MCF 10A (cell line): ENCODE data around the gene SLC46A1. TPM values are rescaled to one million over a fixed set of nuclear protein-coding genes. Genes with fewer than 3 reads are reported as not detected.

Source experiments
- BruUV-seq: library from RNA; stranded (reverse); fragments of 400-500 nt; replicated peaks from 2 replicates; lab custom pipeline; 2021; lab: Mats Ljungman, UMichigan
- CTCF ChIA-PET: fragments of 300-600 bp; sonication (Branson Sonifier 250); formaldehyde crosslinking; extraction: SDS; loops from one replicate; lab custom pipeline; 2021; ENCODE audit warnings: antibody characterized with exemption, inconsistent platforms; lab: Yijun Ruan, JAX
- POLR2A ChIA-PET: fragments of 300-600, 350-650 bp; sonication (Branson Sonifier 250); formaldehyde crosslinking; extraction: SDS; loops from one replicate; lab custom pipeline; 2020; ENCODE audit warnings: antibody characterized with exemption, inconsistent platforms; lab: Yijun Ruan, JAX
- DNase-seq: peaks from one replicate; pipeline ENCODE4 v3.0.0-alpha.2; 2018; ENCODE audit not compliant: unreplicated experiment
- H3K27ac Mint-ChIP-seq: one replicate; pipeline ENCODE4 v1.8.0; 2022; ENCODE audit warnings: mild to moderate bottlenecking, low read depth, mixed read lengths; ENCODE audit not compliant: unreplicated experiment
- H3K27me3 Mint-ChIP-seq: one replicate; pipeline ENCODE4 v1.8.0; 2022; ENCODE audit warnings: mixed read lengths; ENCODE audit not compliant: insufficient read depth, unreplicated experiment
- H3K36me3 Mint-ChIP-seq: one replicate; pipeline ENCODE4 v1.8.0; 2022; ENCODE audit warnings: mild to moderate bottlenecking, moderate library complexity, mixed read lengths; ENCODE audit not compliant: insufficient read depth, unreplicated experiment
- H3K4me1 Mint-ChIP-seq: one replicate; pipeline ENCODE4 v1.8.0; 2022; ENCODE audit warnings: mixed read lengths; ENCODE audit not compliant: insufficient read depth, unreplicated experiment
- H3K4me3 Mint-ChIP-seq: one replicate; pipeline ENCODE4 v1.8.0; 2022; ENCODE audit warnings: mild to moderate bottlenecking, moderate library complexity, mixed read lengths; ENCODE audit not compliant: unreplicated experiment
- H3K9me3 Mint-ChIP-seq: one replicate; pipeline ENCODE4 v1.8.0; 2022; ENCODE audit warnings: mixed read lengths; ENCODE audit not compliant: unreplicated experiment
- CTCF ChIP-seq: fragments of 200-600 bp; IDR thresholded peaks from one replicate; pipeline ENCODE4 v1.8.0; 2022; ENCODE audit warnings: antibody characterized with exemption, mild to moderate bottlenecking; ENCODE audit not compliant: unreplicated experiment
- intact Hi-C: fragments of 100-400 bp; cut with micrococcal nuclease; formaldehyde crosslinking; loops from 2 replicates; pipeline ENCODE4 v1.14.1; 2022
- total RNA-seq: library from RNA; stranded (reverse); gene quantifications from 2 replicates; pipeline ENCODE4 v1.2.3, GENCODE V29; 2022

SLC46A1 gene
- total RNA-seq, 1 experiment from 2014 or later = 18.4 TPM

- no peak overlapping the region for H3K27ac Mint-ChIP-seq
- intact Hi-C loops = no loop called here
- no TSS peak for BruUV-seq
- no peaks in the 10 kb centered on the region for H3K27me3 Mint-ChIP-seq
- no peak overlapping the region for H3K4me3 Mint-ChIP-seq
- H3K36me3 Mint-ChIP-seq = peaks cover 37% of the 10 kb centered on the region
- ChIA-PET CTCF (interaction anchor here (1.1 to 3.9 kb wide), 3 partner anchors 11 to 138 kb away, joined by 3 to 18 read pairs (median 6); no protein-coding TSS in a partner anchor), POLR2A (no interaction called here)
- no peaks in the 10 kb centered on the region for H3K9me3 Mint-ChIP-seq
- peaks cover 10% of the 10 kb centered on the region for H3K4me1 Mint-ChIP-seq
- TF ChIP-seq CTCF = no peak
- DNase-seq = no peak
These were observed 3.8 kb downstream of the SLC46A1 start for GRCh38 chr17:28402224-28402630.

DNA sequence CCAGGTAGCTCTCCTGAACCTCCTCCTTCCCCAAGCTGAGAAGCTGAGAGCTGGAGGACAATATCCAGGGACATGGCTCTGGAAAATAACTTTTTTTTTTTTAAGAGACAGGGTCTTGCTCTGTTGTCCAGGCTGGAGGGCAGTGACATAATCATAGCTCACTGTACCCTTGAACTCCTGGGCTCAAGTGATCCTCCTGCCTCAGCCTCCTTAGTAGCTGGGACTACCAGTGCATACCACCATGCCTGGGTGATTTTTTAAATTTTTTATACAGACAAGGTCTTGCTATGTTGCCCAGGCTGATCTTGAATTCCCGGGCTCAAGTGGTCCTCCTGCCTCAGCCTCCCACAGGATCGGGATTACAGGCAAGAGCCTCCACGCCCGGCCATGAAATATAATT, 6.2 kb downstream of the SLC46A1 start:
- POLR2A ChIA-PET = interaction anchor here (0.6 kb wide), 1 partner anchor 27 kb away, joined by 3 read pairs; no protein-coding TSS in a partner anchor
- CTCF ChIA-PET = interaction anchor here (0.6 to 3.9 kb wide), 3 partner anchors 16 to 329 kb away, joined by 3 to 18 read pairs (median 3); no protein-coding TSS in a partner anchor
- no TSS peak for BruUV-seq
- Mint-ChIP-seq H3K4me1 (peaks cover 7% of the 10 kb centered on the region), H3K27me3 (no peaks in the 10 kb centered on the region), H3K4me3 (no peak overlapping the region), H3K36me3 (peaks cover 42% of the 10 kb centered on the region), H3K27ac (no peak overlapping the region), H3K9me3 (no peaks in the 10 kb centered on the region)
- intact Hi-C loops = no loop called here
- no peak for DNase-seq
- no peak for TF ChIP-seq CTCF

GRCh38 chr17:28398280-28398981, 7.6 kb downstream of the SLC46A1 start:
- peaks cover 34% of the 10 kb centered on the region for H3K36me3 Mint-ChIP-seq
- DNase-seq = no peak
- H3K9me3 Mint-ChIP-seq = no peaks in the 10 kb centered on the region
- H3K27me3 Mint-ChIP-seq = no peaks in the 10 kb centered on the region
- intact Hi-C loops = no loop called here
- H3K27ac Mint-ChIP-seq = no peak overlapping the region
- peaks cover 12% of the 10 kb centered on the region for H3K4me1 Mint-ChIP-seq
- ChIA-PET POLR2A (interaction anchor here (0.6 to 5.5 kb wide), 7 partner anchors 7 to 94 kb away, joined by 3 to 49 read pairs (median 4); partner anchors contain the start of gene SLC46A1), CTCF (interaction anchor here (1.0 kb wide), 1 partner anchor 9 kb away, joined by 3 read pairs; no protein-coding TSS in a partner anchor)
- no TSS peak for BruUV-seq
- TF ChIP-seq CTCF = no peak
- no peak overlapping the region for H3K4me3 Mint-ChIP-seq

- TF ChIP-seq CTCF = no peak
- BruUV-seq = no TSS peak
- Mint-ChIP-seq H3K27me3 (no peaks in the 10 kb centered on the region), H3K36me3 (peaks cover 30% of the 10 kb centered on the region), H3K9me3 (no peaks in the 10 kb centered on the region), H3K4me1 (peaks cover 12% of the 10 kb centered on the region), H3K27ac (no peak overlapping the region), H3K4me3 (no peak overlapping the region)
- POLR2A ChIA-PET = interaction anchor here (0.6 to 5.5 kb wide), 8 partner anchors 8 to 95 kb away, joined by 3 to 49 read pairs (median 6); partner anchors contain the start of genes POLDIP2 and SLC46A1
- no peak for DNase-seq
- intact Hi-C loops = no loop called here
- CTCF ChIA-PET = interaction anchor here (0.6 to 1.0 kb wide), 2 partner anchors 10 to 143 kb away, joined by 3 to 6 read pairs; no protein-coding TSS in a partner anchor
These were observed 8.2 kb downstream of the SLC46A1 start for GRCh38 chr17:28397687-28398279.
